Sigmoid colon (tissue), 7 donors: ENCODE data around the gene GOLGA8M. TPM values are rescaled to one million over a fixed set of nuclear protein-coding genes. Genes with fewer than 3 reads are reported as not detected.
"Not testable (repeated sequence)": the region's sequence is repeated elsewhere in the genome, so short reads cannot be mapped to it uniquely, and the experiment has no call there.

Source experiments
- DNase-seq: peaks from one replicate; pipeline ENCODE4 v3.0.0-alpha.2; 2019
- H3K27ac ChIP-seq, 4 donors: fragments of 200-600 bp; sonication (generic); one replicate each; pipeline ENCODE4 v1.5.1; 2016 to 2019; ENCODE audit warnings: mild to moderate bottlenecking in 1 of 4
- H3K27me3 ChIP-seq, 3 donors: fragments of 200-600 bp; sonication (generic); one replicate each; pipeline ENCODE4 v1.5.1; 2019; ENCODE audit warnings: mild to moderate bottlenecking in 1 of 3
- H3K36me3 ChIP-seq, 4 donors: fragments of 200-600 bp; sonication (generic); one replicate each; pipeline ENCODE4 v1.5.1; 2016 to 2019
- H3K4me1 ChIP-seq, 4 donors: fragments of 200-600 bp; sonication (generic); one replicate each; pipeline ENCODE4 v1.5.1; 2017 to 2019
- H3K4me3 ChIP-seq, 4 donors: fragments of 200-600 bp; sonication (generic); one replicate each; pipeline ENCODE4 v1.5.1; 2017 to 2019; ENCODE audit warnings: mild to moderate bottlenecking in 2 of 4, moderate library complexity in 1 of 4
- H3K9me3 ChIP-seq, 4 donors: fragments of 200-600 bp in 3 of 4; sonication (generic) in 3 of 4; one replicate each; pipeline versions ENCODE4 v1.5.1 to v1.6.1; 2013 to 2019
- CTCF ChIP-seq, 4 experiments: fragments of 450-650 bp in 3 of 4; fragments of 200-600 bp in 1 of 4; IDR thresholded peaks; one replicate each; pipeline ENCODE4 v1.5.1; 2016 to 2019; ENCODE audit warnings: antibody characterized with exemption in 4 of 4, mild to moderate bottlenecking in 3 of 4, moderate library complexity in 2 of 4
- EP300 ChIP-seq, 4 donors: sonication (generic); formaldehyde crosslinking; IDR thresholded peaks; one replicate each; pipeline ENCODE4 v1.6.1; 2017; ENCODE audit warnings: antibody characterized with exemption in 4 of 4
- POLR2A ChIP-seq, 2 donors: fragments of 450-650 bp; IDR thresholded peaks; one replicate each; pipeline ENCODE4 v1.6.1; 2016; ENCODE audit warnings: antibody characterized with exemption in 2 of 2, mild to moderate bottlenecking in 2 of 2, moderate library complexity in 2 of 2
- POLR2AphosphoS5 ChIP-seq, 4 donors: sonication (generic); formaldehyde crosslinking; IDR thresholded peaks; one replicate each; pipeline ENCODE4 v1.6.1; 2017; ENCODE audit warnings: antibody characterized with exemption in 4 of 4
- WGBS, 2 donors: extraction: QIAGEN DNeasy Blood & Tissue Kit; methylation state at CpG; one replicate each; pipeline ENCODE4 v1.1.7; 2013; 5-methylcytosine and 5-hydroxymethylcytosine counted together
- intact Hi-C: fragments of 100-400 bp; cut with DNase I; formaldehyde crosslinking; loops from one replicate; pipeline ENCODE4 v1.15.1; 2023
- polyA plus RNA-seq, 3 donors: library from polyadenylated mRNA; stranded (reverse); fragments of 200-250 nt; gene quantifications; one replicate each; pipeline ENCODE4 v1.2.3, GENCODE V29; 2013
- total RNA-seq, 4 donors: library from RNA; depleted of rRNA; stranded (reverse); fragments of >200 nt; gene quantifications; one replicate each; pipeline ENCODE4 v1.1.0, GENCODE V29; 2016
- donor health status: healthy with polysubstance abuse.
- donor health status: Bipolar disorder and iron deficiency.
- donor health status: healthy.

The GOLGA8M gene
- total RNA-seq (under 1 TPM; 0.27 to 0.82 (median 0.63) TPM), polyA plus RNA-seq (under 1 TPM in 1 of 3 donors, not detected in 2; 0.16 TPM)

GRCh38 chr15:28712270-28712669 lies at the start of gene GOLGA8M:
Gene GOLGA8M, minus strand, starts transcription at chr15:28712421. Its CDS starts 98 bp downstream, at chr15:28712323.
- H3K27ac ChIP-seq, H3K4me1 ChIP-seq, H3K4me3 ChIP-seq, DNase-seq, intact Hi-C loops, H3K36me3 ChIP-seq, H3K27me3 ChIP-seq, H3K9me3 ChIP-seq: not testable (repeated sequence)
- 95 to 100% methylated on average over 2 of the region's 10 CpGs for WGBS, 2 donors

DNA sequence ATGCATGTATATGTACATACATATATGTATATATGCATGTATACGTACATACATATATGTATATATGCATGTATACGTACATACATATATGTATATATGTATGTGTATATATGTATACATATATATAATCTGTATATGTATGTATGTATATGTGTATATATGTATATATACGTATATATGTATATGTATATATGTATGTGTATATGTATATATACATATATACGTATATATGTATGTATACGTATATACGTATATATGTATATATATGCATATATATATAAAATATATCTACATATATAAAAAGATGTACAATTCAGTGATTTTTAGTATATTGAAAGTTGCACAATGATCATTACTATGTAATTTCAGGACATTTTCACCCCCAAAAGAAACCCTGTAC lies 30.7 kb upstream of the GOLGA8M start:
- DNase-seq, H3K4me3 ChIP-seq, H3K27ac ChIP-seq, H3K4me1 ChIP-seq, intact Hi-C loops, H3K27me3 ChIP-seq, H3K9me3 ChIP-seq: not testable (repeated sequence)
- whole genome bisulfite sequencing, 2 donors: 83% methylated on average over 6 of the region's 6 CpGs
- H3K36me3 ChIP-seq: peaks cover 0 to 13% (median 0%) of the 10 kb centered on the region in 4 donors

- Histone ChIP-seq H3K4me3 (peak overlapping the region; percentile 22 to 58 (median 36)), H3K27ac (peak overlapping the region; percentile 65 to 74 (median 72))
- H3K36me3 ChIP-seq, H3K9me3 ChIP-seq, DNase-seq, H3K4me1 ChIP-seq, H3K27me3 ChIP-seq, intact Hi-C loops: not testable (repeated sequence)
- WGBS, 2 donors: 12 to 43% methylated on average over 8 of the region's 9 CpGs
Observed at GRCh38 chr15:28738590-28739292, 26.5 kb upstream of the GOLGA8M start.

DNA sequence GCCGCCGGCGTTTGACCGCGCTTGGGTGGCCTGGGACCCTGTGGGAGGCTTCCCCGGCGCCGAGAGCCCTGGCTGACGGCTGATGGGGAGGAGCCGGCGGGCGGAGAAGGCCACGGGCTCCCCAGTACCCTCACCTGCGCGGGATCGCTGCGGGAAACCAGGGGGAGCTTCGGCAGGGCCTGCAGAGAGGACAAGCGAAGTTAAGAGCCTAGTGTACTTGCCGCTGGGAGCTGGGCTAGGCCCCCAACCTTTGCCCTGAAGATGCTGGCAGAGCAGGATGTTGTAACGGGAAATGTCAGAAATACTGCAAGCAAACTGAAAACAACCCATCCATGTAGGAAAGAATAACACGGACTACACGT lies 26.0 kb upstream of the GOLGA8M start:
- peak overlapping the region; percentile 22 to 64 (median 58) for H3K4me3 ChIP-seq
- DNase-seq, H3K9me3 ChIP-seq, intact Hi-C loops, H3K27me3 ChIP-seq, H3K4me1 ChIP-seq, H3K36me3 ChIP-seq: not testable (repeated sequence)
- WGBS, 2 donors: 5 to 16% methylated on average over 3 of the region's 23 CpGs
- H3K27ac ChIP-seq: peak overlapping the region; percentile 82 to 89 (median 85)

DNA sequence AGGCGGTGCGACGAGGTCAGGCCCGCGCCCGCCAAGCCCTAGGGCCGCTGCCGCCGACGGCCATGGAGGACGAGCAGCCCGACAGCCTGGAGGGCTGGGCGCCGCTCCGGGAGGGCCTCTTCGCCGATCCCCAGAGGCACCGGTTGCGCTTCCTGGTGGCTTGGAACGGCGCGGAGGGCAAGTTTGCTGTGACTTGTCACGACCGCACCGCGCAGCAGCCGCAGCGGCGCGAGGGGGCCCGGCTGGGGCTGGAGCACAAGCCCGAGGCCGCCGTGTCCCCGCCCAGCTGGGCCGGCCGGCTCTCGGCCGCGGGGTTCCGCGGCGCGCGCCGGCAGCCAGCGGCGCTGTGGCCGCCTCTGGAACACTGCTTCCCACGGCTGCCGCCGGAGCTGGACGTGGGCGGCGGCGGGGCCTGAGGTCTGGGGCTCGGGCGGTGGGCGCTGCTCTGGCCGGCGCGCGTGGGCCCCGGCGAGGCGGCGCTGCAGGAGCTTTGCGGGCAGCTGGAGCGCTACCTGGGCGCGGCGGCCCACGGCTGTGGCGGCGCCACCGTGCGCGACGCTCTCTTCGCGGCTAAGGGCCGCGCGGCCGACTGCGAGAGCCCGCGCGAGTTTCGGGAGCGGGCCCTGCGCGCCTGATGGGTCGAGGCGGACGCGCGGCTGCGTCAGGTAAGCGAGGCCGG lies 25.4 kb upstream of the GOLGA8M start:
- peak overlapping the region; percentile 34 to 64 (median 58) for H3K4me3 ChIP-seq
- DNase-seq, H3K36me3 ChIP-seq, intact Hi-C loops, H3K4me1 ChIP-seq, H3K9me3 ChIP-seq, H3K27me3 ChIP-seq: not testable (repeated sequence)
- H3K27ac ChIP-seq: peak overlapping the region; percentile 82 to 89 (median 85)
- 1 to 2% methylated on average over 92 to 94 of the region's 101 CpGs for WGBS, 2 donors

DNA sequence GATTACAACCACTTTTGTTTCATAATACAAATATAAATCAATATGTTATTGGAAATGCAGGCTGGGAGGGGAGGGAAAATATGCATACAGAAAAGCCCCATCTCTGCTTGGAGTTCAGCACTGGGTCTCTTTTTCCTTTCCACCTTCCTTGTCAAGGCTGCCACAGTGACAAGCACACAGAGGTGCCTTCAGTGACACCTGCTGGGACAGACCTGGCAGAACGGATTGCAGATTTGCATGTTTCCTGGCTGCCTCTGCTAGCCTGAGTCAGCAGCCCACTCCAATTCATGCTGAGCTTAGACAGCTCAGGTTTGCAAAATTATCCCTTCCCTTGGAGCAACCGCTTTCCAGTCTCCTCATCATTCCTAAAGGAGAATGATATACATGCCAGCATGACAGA lies 15.8 kb upstream of the GOLGA8M start:
- H3K4me1 ChIP-seq, H3K27ac ChIP-seq, H3K27me3 ChIP-seq, H3K36me3 ChIP-seq, H3K9me3 ChIP-seq, H3K4me3 ChIP-seq, intact Hi-C loops, DNase-seq: not testable (repeated sequence)
- WGBS, 2 donors: 20 to 29% methylated on average over 2 of the region's 2 CpGs

GRCh38 chr15:28727026-28727425 lies 14.8 kb upstream of the GOLGA8M start:
- intact Hi-C loops, H3K27me3 ChIP-seq, H3K36me3 ChIP-seq, H3K4me1 ChIP-seq, DNase-seq, H3K4me3 ChIP-seq, H3K9me3 ChIP-seq, H3K27ac ChIP-seq: not testable (repeated sequence)
- WGBS, 2 donors: 91 to 94% methylated on average over 14 of the region's 14 CpGs

DNA sequence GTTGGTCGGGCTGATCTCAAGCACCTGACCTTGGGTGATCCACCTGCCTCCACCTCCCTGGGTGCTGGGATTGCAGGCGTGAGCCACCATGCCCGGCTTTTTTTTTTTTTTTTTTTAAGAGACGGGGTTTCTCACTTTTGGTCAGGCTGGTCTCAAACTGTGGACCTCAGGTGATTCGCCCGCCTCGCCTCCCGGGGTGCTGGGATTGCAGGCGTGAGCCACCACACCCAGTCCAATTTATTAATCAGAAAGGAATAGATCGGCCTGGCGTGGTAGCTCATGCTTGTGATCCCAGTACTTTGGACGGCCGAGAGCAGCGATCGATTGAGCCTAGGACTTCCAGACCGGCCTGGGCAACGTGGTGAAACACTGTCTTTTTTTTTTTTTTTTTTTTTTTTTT lies 13.9 kb upstream of the GOLGA8M start:
- intact Hi-C loops: no loop called here
- 93 to 97% methylated on average over 17 of the region's 17 CpGs for WGBS, 2 donors

More for the DNA sequence above, 13.9 kb upstream of the GOLGA8M start:
- no peaks in the 10 kb centered on the region for H3K36me3 ChIP-seq
- H3K4me1 ChIP-seq: no peaks in the 10 kb centered on the region
- no peaks in the 10 kb centered on the region for H3K9me3 ChIP-seq
- H3K27ac ChIP-seq: no peak overlapping the region
- no peak for DNase-seq
- H3K27me3 ChIP-seq: no peaks in the 10 kb centered on the region
- H3K4me3 ChIP-seq: no peak overlapping the region
- TF ChIP-seq POLR2AphosphoS5 (IDR thresholded peaks at IDR 0.05) (no peak), POLR2A (IDR thresholded peaks at IDR 0.05) (no peak), CTCF (IDR thresholded peaks at IDR 0.05) (no peak), EP300 (IDR thresholded peaks at IDR 0.05) (no peak)
